Neuronal stem cell (in vitro differentiated cells): ENCODE data around the gene PDE9A.
"Not testable (repeated sequence)": the region's sequence is repeated elsewhere in the genome, so short reads cannot be mapped to it uniquely, and the experiment has no call there.

Experiments used
- DNase-seq: peaks from one replicate; pipeline ENCODE4 v3.0.0-alpha.2; 2013; ENCODE audit warnings: low spot score
- H2AFZ ChIP-seq: one replicate; pipeline ENCODE4 v1.6.1; 2013; ENCODE audit warnings: mild to moderate bottlenecking, low read length, inconsistent platforms
- H2AK5ac ChIP-seq: 2 replicates; pipeline ENCODE4 v1.6.1; 2013; ENCODE audit warnings: low read depth, mild to moderate bottlenecking, inconsistent platforms, low read length, moderate library complexity, mixed read lengths
- H2BK120ac ChIP-seq: 2 replicates; pipeline ENCODE4 v1.6.1; 2013; ENCODE audit warnings: low read depth, mild to moderate bottlenecking, inconsistent platforms, low read length, moderate library complexity, mixed read lengths
- H2BK12ac ChIP-seq: one replicate; pipeline ENCODE4 v1.6.1; 2013; ENCODE audit warnings: low read length, inconsistent platforms
- H2BK15ac ChIP-seq: 2 replicates; pipeline ENCODE4 v1.6.1; 2013; ENCODE audit warnings: mild to moderate bottlenecking, low read length, inconsistent platforms, mixed read lengths
- H2BK5ac ChIP-seq: one replicate; pipeline ENCODE4 v1.6.1; 2013; ENCODE audit warnings: inconsistent platforms, mild to moderate bottlenecking, low read length, moderate library complexity
- H3K14ac ChIP-seq: one replicate; pipeline ENCODE4 v1.6.1; 2013; ENCODE audit warnings: low read length, inconsistent platforms
- H3K18ac ChIP-seq: 2 replicates; pipeline ENCODE4 v1.6.1; 2013; ENCODE audit warnings: low read length, inconsistent platforms
- H3K23ac ChIP-seq: 2 replicates; pipeline ENCODE4 v1.6.1; 2013; ENCODE audit warnings: low read depth, mild to moderate bottlenecking, mixed read lengths, low read length, inconsistent platforms; ENCODE audit not compliant: poor library complexity
- H3K27ac ChIP-seq: replicated peaks from 3 replicates; pipeline ENCODE4 v1.5.1; 2013; ENCODE audit warnings: low read length, inconsistent platforms
- H3K27me3 ChIP-seq, 3 experiments: 2 replicates each; pipeline ENCODE4 v1.6.1; 2013; ENCODE audit warnings: low read length in 3 of 3, mild to moderate bottlenecking in 2 of 3, inconsistent platforms in 1 of 3, low read depth in 1 of 3, mixed read lengths in 1 of 3, moderate library complexity in 1 of 3; ENCODE audit not compliant: control insufficient read depth in 3 of 3, insufficient read depth in 3 of 3
- H3K36me3 ChIP-seq, 2 donors: replicated peaks in 1 of 2; 2 replicates each; pipeline ENCODE4 v1.6.1; 2013; ENCODE audit warnings: low read length in 2 of 2; ENCODE audit not compliant: control insufficient read depth in 2 of 2, insufficient read depth in 2 of 2
- H3K4ac ChIP-seq: 2 replicates; pipeline ENCODE4 v1.6.1; 2013; ENCODE audit warnings: inconsistent platforms, mild to moderate bottlenecking, low read length, moderate library complexity
- H3K4me1 ChIP-seq, 2 donors: 1 replicate in 1 of 2; 2 replicates in 1 of 2; pipeline ENCODE4 v1.6.1; 2013; ENCODE audit warnings: low read length in 2 of 2, low read depth in 1 of 2; ENCODE audit not compliant: control insufficient read depth in 2 of 2, insufficient read depth in 1 of 2
- H3K4me2 ChIP-seq: one replicate; pipeline ENCODE4 v1.6.1; 2013; ENCODE audit warnings: mild to moderate bottlenecking, low read length, inconsistent platforms; ENCODE audit not compliant: insufficient read depth, poor library complexity, severe bottlenecking
- H3K4me3 ChIP-seq, 2 donors: 2 replicates each; pipeline ENCODE4 v1.5.1; 2013; ENCODE audit warnings: low read length in 2 of 2, mild to moderate bottlenecking in 2 of 2, inconsistent platforms in 1 of 2, moderate library complexity in 1 of 2
- H3K79me1 ChIP-seq: one replicate; pipeline ENCODE4 v1.6.1; 2013; ENCODE audit warnings: low read depth, mild to moderate bottlenecking, inconsistent platforms, low read length, moderate library complexity
- H3K9ac ChIP-seq: one replicate; pipeline ENCODE4 v1.6.1; 2013; ENCODE audit warnings: mild to moderate bottlenecking, low read depth, low read length, inconsistent platforms; ENCODE audit not compliant: poor library complexity
- H3K9me3 ChIP-seq, 2 donors: replicated peaks in 1 of 2; 2 replicates each; pipeline versions ENCODE3 to v1.6.1; 2013; ENCODE audit warnings: low read length in 2 of 2, mild to moderate bottlenecking in 2 of 2, inconsistent platforms in 1 of 2, low read depth in 1 of 2, mixed read lengths in 1 of 2, moderate library complexity in 1 of 2; ENCODE audit not compliant: control insufficient read depth in 2 of 2, insufficient read depth in 1 of 2
- H4K8ac ChIP-seq: one replicate; pipeline ENCODE4 v1.6.1; 2013; ENCODE audit warnings: low read depth, mild to moderate bottlenecking, inconsistent platforms, low read length, moderate library complexity
- H4K91ac ChIP-seq: one replicate; pipeline ENCODE4 v1.6.1; 2013; ENCODE audit warnings: low read length, low read depth, mild to moderate bottlenecking, inconsistent platforms; ENCODE audit not compliant: poor library complexity
- WGBS, 2 donors: extraction: QIAGEN DNeasy Blood & Tissue Kit; methylation state at CpG; one replicate each; pipeline ENCODE4 v1.1.7; 2013; ENCODE audit warnings: missing lambda C conversion rate in 2 of 2, mixed read lengths in 1 of 2; ENCODE audit not compliant: insufficient read length in 2 of 2, insufficient replicate concordance in 1 of 2; ENCODE audit errors: extremely low coverage in 2 of 2; 5-methylcytosine and 5-hydroxymethylcytosine counted together

The PDE9A gene

GRCh38 chr21:42626171-42626570 lies 27.2 kb upstream of the PDE9A start:
- Histone ChIP-seq H4K91ac (no peak overlapping the region), H3K23ac (no peak overlapping the region), H2BK120ac (no peak overlapping the region), H2BK5ac (no peak overlapping the region), H3K4me2 (no peak overlapping the region), H2BK12ac (no peak overlapping the region), H2AFZ (no peak overlapping the region), H4K8ac (no peak overlapping the region), H3K79me1 (no peaks in the 10 kb centered on the region), H3K9ac (no peak overlapping the region), H3K36me3 (no peaks in the 10 kb centered on the region), H2BK15ac (no peak overlapping the region), H3K9me3 (no peaks in the 10 kb centered on the region), H2AK5ac (no peak overlapping the region), H3K4me1 (peaks cover 7 to 15% of the 10 kb centered on the region in 2 donors), H3K4ac (no peak overlapping the region), H3K18ac (no peak overlapping the region), H3K14ac (no peak overlapping the region), H3K27me3 (peaks cover 0 to 51% (median 0%) of the 10 kb centered on the region in 3 experiments), H3K27ac (no peak overlapping the region), H3K4me3 (no peak overlapping the region)
- WGBS, 2 donors = no CpG with 5 or more reads among the region's 14 CpGs
- no peak for DNase-seq

- H3K23ac ChIP-seq = no peak overlapping the region
- no peaks in the 10 kb centered on the region for H3K79me1 ChIP-seq
- no peak for DNase-seq
- no peak overlapping the region for H3K9ac ChIP-seq
- no peaks in the 10 kb centered on the region for H3K36me3 ChIP-seq
- no CpG with 5 or more reads among the region's 15 CpGs for WGBS, 2 donors
- peak overlapping the region; percentile 21 for H3K14ac ChIP-seq
- no peak overlapping the region for H2BK120ac ChIP-seq
- H2AK5ac ChIP-seq = no peak overlapping the region
- H4K91ac ChIP-seq = no peak overlapping the region
- H3K9me3 ChIP-seq = no peaks in the 10 kb centered on the region
- H2BK5ac ChIP-seq = no peak overlapping the region
- H3K27me3 ChIP-seq = peaks cover 0 to 35% (median 0%) of the 10 kb centered on the region in 3 experiments
- no peak overlapping the region for H2BK12ac ChIP-seq
- H3K4me1 ChIP-seq = peaks cover 0 to 5% of the 10 kb centered on the region in 2 donors
- no peak overlapping the region for H2AFZ ChIP-seq
- no peak overlapping the region for H3K4ac ChIP-seq
- H3K18ac ChIP-seq = no peak overlapping the region
- no peak overlapping the region for H3K4me3 ChIP-seq
- no peak overlapping the region for H3K4me2 ChIP-seq
- H4K8ac ChIP-seq = no peak overlapping the region
- H3K27ac ChIP-seq = no peak overlapping the region
- H2BK15ac ChIP-seq = no peak overlapping the region
Observed at GRCh38 chr21:42627527-42628289, 25.7 kb upstream of the PDE9A start.

GRCh38 chr21:42628466-42629061 lies 24.9 kb upstream of the PDE9A start:
- H3K4me1 ChIP-seq = not testable (repeated sequence)
- 100% methylated on average over 1 of the region's 2 CpGs; no CpG with 5 or more reads in 1 of the 2 donors for WGBS, 2 donors
- H3K27me3 ChIP-seq = peaks cover 0 to 35% (median 0%) of the 10 kb centered on the region in 3 experiments

GRCh38 chr21:42629933-42630589 lies 23.4 kb upstream of the PDE9A start:
- H3K9ac ChIP-seq = no peak overlapping the region
- H3K4me2 ChIP-seq = no peak overlapping the region
- H3K4me3 ChIP-seq = no peak overlapping the region
- H2BK15ac ChIP-seq = no peak overlapping the region
- H2AK5ac ChIP-seq = no peak overlapping the region
- no peak overlapping the region for H3K4ac ChIP-seq
- H3K14ac ChIP-seq = no peak overlapping the region
- DNase-seq = no peak
- no peak overlapping the region for H4K8ac ChIP-seq
- no peak overlapping the region for H4K91ac ChIP-seq
- no peak overlapping the region for H2BK5ac ChIP-seq
- H3K36me3 ChIP-seq = no peaks in the 10 kb centered on the region
- no peak overlapping the region for H3K27ac ChIP-seq
- WGBS, 2 donors = no CpG with 5 or more reads among the region's 9 CpGs
- H3K79me1 ChIP-seq = no peaks in the 10 kb centered on the region
- H2BK12ac ChIP-seq = no peak overlapping the region
- H3K27me3 ChIP-seq = peaks cover 0 to 28% (median 0%) of the 10 kb centered on the region in 3 experiments
- no peak overlapping the region for H2AFZ ChIP-seq
- H3K9me3 ChIP-seq = no peaks in the 10 kb centered on the region
- no peak overlapping the region for H3K18ac ChIP-seq
- no peak overlapping the region for H3K23ac ChIP-seq
- H3K4me1 ChIP-seq = peaks cover 0 to 2% of the 10 kb centered on the region in 2 donors
- H2BK120ac ChIP-seq = no peak overlapping the region

More at GRCh38 chr21:42628466-42629061, 24.9 kb upstream of the PDE9A start:
- H3K23ac ChIP-seq, H3K18ac ChIP-seq, H3K14ac ChIP-seq, H2AK5ac ChIP-seq, H2BK15ac ChIP-seq, H3K27ac ChIP-seq, H3K4ac ChIP-seq, DNase-seq, H2BK120ac ChIP-seq, H3K9ac ChIP-seq, H3K79me1 ChIP-seq, H3K36me3 ChIP-seq, H3K9me3 ChIP-seq, H4K8ac ChIP-seq, H4K91ac ChIP-seq, H3K4me2 ChIP-seq, H3K4me3 ChIP-seq, H2BK5ac ChIP-seq, H2AFZ ChIP-seq, H2BK12ac ChIP-seq: not testable (repeated sequence)
